GM19468 (cell line): ENCODE results near the gene DEPP1.

ENCODE experiments used
- ATAC-seq: cut with Tn5 transposase; IDR thresholded peaks from one replicate; pipeline ENCODE4 v1.9.1; 2021; ENCODE audit warnings: mild to moderate bottlenecking, moderate library complexity, moderate number of reproducible peaks; ENCODE audit not compliant: unreplicated experiment; ENCODE audit errors: extremely low read depth

Gene DEPP1

GRCh38 chr10:44956717-44957706 is 21.6 kb downstream of the DEPP1 start:
- ATAC-seq = no peak

- ATAC-seq = no peak
These were observed 22.4 kb downstream of the DEPP1 start for GRCh38 chr10:44956226-44956625.

DNA sequence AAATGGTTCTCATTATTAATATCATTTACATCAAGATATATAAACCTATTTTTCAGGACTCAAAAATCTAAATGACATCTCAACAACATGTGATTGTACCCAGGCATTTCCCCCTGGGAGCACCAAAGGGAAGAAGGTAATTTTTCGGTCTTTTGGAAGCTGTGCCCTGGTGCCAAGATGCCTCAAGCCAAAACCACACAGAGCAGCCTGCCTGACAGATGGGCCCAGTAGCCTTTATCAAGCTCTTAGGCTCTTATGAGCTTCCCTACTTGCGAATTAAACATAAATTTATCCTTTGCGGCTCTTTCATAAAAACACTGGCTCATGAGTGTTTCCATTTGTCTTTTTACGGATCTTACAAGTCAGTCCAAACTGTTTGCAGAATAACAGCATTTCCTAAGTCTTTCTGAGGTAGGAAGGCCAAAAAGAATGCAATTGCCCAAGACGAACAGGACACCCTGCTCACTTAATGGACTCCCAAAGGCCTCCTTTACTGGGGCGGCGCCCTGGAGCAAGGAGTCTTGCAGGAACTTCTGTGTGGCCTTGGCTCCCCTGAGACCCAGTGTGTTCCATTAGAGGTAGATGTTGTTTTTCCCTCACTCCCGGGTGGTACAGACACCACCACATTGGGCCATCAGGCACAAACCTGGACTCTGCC is 23.1 kb downstream of the DEPP1 start:
- no peak for ATAC-seq

- ATAC-seq = no peak
These were observed 23.6 kb downstream of the DEPP1 start for GRCh38 chr10:44954962-44955361.

GRCh38 chr10:44954042-44954441 is 24.6 kb downstream of the DEPP1 start:
- ATAC-seq = no peak

GRCh38 chr10:44952779-44953231 is 25.8 kb downstream of the DEPP1 start:
- no peak for ATAC-seq

DNA sequence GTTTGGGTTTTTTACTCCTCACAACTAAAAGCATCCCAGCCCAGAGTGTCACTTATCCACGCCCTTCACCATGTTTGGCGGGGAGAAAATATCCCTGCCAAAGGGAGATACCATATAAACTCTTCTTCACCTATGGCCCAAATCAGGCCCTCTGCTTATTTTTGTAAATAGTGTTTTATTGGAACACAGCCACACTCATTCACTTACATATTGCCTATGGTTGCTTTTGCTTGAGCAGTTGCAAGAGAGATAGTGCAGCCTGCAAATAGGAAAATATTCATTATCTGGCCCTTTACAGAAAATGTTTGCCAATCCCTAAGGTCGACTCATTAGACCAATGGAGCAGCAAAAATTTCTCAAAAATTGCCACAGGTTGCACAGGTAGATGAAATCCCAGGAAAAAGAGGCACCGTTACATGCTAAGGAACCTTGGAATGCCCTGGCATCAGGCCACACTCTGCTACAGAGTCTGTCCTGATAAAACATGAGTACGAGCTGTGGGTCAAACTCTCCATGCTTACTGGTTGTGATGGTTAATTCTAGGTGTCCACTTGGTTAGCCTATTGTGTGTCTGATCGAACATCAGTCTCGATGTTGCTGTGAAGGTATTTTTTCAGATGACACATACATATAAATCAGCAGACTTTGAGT is 26.9 kb downstream of the DEPP1 start:
- no peak for ATAC-seq

DNA sequence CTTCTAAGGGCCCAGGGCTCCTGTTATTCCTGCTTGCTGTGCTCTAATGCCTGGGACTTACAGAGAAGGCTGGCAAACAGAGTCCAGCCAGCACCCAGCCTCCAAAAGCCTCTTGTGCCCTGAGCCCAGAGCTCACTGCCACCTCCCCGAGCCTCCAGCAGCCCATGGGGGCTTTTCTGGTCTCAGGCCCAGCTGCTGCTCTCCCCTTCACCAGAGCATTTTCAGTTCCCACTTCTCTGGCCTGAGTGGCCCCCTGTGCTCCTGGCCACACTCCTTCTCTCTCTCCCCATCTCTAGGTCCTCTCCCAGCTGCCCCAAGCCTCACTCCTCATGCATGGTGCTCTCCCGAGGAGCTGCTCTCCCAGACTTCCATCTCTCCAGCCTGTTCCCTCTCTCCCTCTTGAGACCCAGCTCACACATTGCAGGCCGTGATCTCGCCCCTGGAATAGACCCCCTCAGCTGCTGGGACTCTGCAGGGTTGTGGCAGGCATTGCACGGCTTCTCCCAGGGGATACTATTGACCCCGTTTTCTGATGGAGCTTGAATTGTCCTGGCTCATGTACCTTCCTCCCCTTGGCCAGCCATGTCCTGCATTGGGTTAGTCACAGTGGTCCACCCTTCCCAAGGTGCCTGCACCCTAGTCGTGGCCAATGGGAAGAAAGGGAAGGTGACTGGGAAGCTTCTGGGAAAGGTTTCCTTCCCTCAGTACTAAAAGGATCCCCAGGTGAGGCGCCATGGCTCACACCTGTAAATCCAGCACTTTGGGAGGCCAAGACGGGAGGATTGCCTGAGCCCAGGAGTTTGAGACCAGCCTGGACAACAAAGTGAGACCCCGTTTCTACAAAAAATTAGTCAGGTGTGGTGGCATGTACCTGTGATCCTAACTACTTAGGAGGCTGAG is 28.0 kb downstream of the DEPP1 start:
- ATAC-seq = no peak

- ATAC-seq = no peak
These were observed 28.7 kb downstream of the DEPP1 start for GRCh38 chr10:44949915-44950314.

- no peak for ATAC-seq
These were observed 29.3 kb downstream of the DEPP1 start for GRCh38 chr10:44949127-44949802.

- no peak for ATAC-seq
These were observed 30.0 kb downstream of the DEPP1 start for GRCh38 chr10:44948642-44949041.

- no peak for ATAC-seq
These were observed 31.0 kb downstream of the DEPP1 start for GRCh38 chr10:44947371-44948152.

- ATAC-seq = no peak
These were observed 32.4 kb downstream of the DEPP1 start for GRCh38 chr10:44946205-44946604.

GRCh38 chr10:44944354-44944753 is 34.3 kb downstream of the DEPP1 start:
- no peak for ATAC-seq

- ATAC-seq = no peak
These were observed 38.8 kb downstream of the DEPP1 start for GRCh38 chr10:44939691-44940401.

GRCh38 chr10:44938956-44939355 is 39.7 kb downstream of the DEPP1 start:
- no peak for ATAC-seq

DNA sequence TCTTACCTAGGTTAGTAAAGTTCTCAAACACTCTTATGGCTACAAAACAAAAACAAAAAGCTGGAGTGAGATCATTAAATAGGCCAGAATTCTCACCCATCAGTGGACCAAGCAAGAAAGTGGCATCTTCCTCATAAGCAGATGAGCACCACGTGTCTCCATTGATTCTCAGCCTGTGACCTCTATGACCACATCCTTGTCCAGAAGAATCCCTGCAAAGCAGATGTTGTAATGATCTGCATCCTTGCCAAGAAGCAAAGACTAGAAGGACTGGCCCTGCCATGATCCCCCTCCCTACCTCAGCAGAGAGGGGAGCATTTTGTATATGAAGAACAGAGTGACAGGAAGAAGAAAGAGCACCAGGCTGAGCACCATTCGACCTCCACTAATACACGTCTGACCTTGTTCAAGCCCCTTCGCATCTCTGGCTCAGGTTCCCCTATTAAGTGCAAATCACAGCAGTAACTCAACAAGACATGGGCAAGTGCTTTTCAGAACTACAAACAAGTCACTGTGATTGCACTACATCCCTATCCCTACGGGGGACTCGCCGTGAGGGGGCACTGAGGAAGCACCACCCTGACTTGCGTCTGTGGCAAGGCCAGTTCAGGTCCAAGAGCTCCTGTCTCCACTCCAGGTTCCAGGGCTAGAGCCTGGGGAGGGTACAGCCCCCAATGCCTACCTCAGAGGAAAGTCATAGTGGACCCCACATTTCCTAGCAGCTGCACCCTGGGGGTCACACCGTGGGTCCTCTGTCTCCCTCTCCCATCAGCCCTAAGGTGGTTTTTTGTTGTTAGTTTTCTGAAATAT is 41.2 kb downstream of the DEPP1 start:
- no peak for ATAC-seq
